GM18517 (cell line): ENCODE results near the gene SPTBN1.

Experiments used
- ATAC-seq: cut with Tn5 transposase; IDR thresholded peaks from one replicate; pipeline ENCODE4 v1.9.1; 2021; ENCODE audit warnings: mild to moderate bottlenecking, moderate library complexity; ENCODE audit not compliant: unreplicated experiment

SPTBN1 gene

GRCh38 chr2:54549917-54550518 is 93.9 kb downstream of the SPTBN1 start:
- ATAC-seq: no peak

DNA sequence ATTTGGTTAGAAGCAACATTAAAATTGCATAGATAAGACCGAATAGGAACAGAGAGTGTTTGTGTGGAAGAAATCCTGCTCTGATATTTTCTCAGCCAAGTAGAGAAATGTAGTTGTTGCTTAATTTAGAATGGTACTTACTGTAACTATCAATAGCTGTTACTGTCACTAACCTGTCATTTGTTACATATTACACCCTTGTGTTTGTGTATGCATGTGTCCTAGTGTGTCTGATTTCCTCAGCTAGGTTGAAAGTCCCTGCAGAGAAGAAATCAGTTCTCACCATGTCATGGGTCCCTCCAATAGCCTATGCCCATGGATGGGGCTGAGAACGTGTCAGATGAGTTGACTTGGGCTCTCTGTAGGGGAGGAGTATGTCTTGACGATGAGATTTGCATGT is 94.4 kb downstream of the SPTBN1 start:
- ATAC-seq: no peak

DNA sequence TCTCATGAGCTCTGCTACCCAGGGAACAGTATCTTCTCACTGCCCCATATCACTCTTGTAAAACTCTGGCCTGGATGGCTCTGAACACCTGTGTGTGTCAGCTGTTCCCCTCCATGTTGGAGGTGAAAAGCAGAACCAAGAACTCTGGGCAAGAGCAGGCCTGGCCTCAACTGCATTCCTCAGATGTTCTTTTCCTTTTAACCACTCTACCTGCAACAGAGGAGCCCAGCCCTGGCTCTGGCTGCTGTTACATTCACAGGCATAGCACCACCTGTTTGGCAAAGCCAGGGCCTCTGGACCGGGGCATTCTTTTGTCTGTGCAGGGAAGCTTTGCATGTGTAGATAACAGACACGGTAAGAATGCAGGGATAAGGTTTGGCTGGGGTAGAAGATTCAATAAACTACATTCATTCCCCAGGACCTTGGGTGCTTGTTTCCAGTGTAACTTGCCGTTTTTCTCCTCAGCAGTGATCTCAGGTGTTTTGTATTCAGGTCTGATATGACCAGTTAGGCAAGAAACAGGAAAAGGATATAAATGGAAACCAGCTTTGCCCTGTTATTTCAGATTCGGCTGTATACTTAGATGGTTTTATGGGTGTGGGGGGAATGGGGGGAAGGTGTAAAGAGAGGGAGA is 95.1 kb downstream of the SPTBN1 start:
- peak; percentile 64 for ATAC-seq

GRCh38 chr2:54553075-54553474 is 96.9 kb downstream of the SPTBN1 start:
- no peak for ATAC-seq

DNA sequence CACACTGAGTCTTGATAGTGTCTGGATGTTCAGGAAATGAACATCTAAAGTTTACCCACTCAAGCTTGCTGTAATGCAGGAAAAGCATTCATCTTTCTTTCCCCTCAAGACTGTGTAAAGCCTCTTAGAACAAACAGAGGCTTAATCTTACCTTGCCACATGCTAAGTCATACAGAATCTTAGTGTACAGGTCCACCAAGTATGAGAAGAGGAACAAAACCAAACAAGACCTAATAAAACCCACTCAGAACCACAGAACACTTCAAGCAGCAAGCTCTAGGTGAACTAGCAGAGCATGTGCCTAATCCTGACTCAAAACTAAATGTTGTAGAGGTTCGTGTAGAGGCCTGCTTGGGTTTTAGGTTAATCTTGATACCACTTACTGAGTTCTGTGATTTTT is 97.6 kb downstream of the SPTBN1 start:
- no peak for ATAC-seq

DNA sequence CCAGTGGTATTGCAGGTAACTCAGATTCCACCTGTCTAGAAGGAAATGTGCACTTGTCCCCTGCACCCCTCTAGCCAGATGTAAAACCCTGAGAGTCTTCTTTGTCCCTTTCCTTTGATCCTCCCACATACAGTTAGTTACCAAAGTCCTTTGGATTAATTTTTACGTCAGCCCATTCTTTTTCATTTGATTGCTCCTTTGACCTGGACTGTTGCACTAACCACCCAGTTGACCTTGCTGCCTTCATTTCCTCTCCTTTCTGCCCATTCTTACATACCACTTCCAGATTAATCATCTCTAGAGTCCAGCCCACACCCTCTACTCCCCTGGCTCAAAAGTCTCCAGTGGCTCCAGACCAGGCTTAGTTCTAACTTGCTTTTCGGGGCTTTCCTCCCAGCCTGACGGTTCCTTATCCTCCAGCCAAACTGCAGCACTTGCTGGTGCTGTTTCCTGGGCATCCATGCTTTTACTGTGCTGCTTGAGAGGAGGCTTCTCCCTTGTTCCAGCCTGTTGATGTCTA is 99.3 kb downstream of the SPTBN1 start:
- no peak for ATAC-seq

DNA sequence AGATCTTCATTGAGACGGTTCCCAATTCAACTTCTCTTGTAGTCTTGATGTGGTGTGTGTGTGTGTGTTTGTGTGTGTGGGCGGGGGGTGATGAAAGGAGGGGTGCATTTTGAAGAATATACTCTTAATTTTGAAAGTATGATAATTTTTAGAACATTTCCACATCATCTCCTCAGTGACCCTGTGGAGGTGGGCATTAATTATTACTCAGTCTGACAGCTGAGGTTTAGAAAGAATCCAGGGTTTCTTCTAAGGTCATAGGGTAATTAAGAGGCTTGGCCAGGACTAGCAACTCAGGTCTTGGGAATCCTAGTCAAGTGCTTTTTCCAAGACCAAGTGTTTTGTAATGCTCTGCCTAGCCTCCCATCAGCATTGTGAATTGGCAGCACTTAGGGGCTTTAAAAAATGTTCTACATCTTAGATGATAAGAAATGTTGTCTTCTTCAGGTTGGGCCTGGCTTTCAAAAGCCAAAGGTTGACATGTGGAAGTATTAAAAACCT is 100.5 kb downstream of the SPTBN1 start:
- ATAC-seq: no peak

GRCh38 chr2:54557211-54557600 is 101.1 kb downstream of the SPTBN1 start:
- no peak for ATAC-seq

- ATAC-seq: peak; percentile 40
Observed at GRCh38 chr2:54557601-54558187, 101.6 kb downstream of the SPTBN1 start.

DNA sequence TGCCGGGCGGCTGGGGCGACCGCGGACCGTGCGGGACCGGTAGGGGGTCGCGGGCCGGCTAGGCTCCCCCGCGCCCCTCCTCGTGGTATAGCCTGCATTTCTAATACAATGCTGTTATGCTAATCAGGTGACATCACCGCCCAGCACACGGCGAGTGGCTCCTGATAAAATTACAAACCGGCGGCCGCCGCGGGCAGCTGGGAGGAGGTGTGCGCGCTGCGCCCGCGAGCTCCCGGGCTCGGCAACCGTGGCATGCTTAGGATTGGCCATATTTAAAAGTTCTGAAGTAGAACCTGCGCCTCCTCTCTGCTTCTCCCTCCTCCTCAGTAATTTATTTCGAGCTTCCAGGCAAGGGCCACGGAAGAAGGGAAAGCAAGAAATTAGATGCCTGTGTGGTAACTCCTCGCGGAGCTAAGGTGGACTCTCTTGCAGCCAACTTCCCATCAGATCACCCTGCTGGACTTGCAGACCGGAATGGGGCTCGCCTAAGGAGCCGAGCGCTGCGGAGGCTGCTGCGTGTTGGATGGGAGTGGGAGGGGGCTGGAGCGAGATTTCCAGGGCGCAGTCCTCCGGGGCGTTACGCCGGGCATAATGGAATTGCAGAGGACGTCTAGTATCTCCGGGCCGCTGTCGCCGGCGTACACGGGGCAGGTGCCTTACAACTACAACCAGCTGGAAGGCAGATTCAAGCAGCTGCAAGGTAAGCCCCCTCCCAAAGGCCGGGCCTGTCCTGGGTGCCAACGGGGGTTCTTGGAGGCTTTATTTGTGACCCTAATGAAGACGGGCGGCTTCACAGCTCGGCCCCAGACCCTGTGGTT is 102.3 kb downstream of the SPTBN1 start:
- peak; percentile 45 for ATAC-seq

DNA sequence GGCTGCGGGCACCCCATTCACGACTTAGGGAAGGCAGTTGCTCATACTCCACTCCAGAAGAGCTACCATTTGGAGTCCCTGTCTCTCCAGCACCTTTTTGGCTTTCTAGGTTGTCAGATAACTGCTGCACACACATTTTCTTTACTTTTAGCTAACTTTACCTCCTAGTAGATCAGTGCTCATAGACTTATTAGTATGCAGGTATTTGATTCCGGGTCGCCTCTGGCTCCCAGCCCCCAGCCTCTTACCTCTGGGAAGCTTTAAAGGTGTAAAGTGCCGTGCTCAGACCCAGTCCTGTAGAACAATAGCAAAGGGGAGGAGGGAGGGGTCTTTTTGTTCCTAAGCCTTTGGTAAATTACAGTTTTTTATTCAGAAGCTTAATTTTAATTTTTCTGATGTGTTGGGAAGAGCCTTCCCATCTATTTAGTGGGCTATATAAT is 102.9 kb downstream of the SPTBN1 start:
- ATAC-seq: no peak

DNA sequence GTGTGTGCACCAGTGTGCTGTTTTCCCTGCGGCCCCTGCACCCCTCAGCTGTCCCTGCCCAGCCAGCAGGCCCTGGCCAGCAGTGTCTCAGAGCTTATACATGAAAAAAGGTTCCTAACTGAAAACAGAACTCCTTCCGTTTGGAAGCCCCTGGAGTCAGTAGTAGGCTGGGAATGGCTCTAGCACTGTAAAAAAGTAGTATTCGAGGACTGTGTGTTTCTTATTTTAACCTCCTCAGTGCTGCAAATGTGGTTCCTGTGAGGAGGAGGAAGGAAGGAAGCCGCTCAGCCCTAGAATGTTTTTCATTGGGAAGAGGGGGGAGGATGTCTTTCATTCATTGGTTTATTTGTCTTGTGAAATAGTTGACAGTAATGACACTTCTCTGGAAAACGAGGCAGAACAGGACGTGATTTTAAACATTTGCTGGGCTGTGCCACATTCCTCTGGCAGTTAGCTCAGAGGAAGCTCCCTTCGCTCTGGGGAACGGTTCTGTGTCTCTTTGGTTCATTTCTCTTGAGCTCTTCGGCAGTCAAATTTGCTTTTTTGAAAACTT is 103.5 kb downstream of the SPTBN1 start:
- ATAC-seq: no peak

DNA sequence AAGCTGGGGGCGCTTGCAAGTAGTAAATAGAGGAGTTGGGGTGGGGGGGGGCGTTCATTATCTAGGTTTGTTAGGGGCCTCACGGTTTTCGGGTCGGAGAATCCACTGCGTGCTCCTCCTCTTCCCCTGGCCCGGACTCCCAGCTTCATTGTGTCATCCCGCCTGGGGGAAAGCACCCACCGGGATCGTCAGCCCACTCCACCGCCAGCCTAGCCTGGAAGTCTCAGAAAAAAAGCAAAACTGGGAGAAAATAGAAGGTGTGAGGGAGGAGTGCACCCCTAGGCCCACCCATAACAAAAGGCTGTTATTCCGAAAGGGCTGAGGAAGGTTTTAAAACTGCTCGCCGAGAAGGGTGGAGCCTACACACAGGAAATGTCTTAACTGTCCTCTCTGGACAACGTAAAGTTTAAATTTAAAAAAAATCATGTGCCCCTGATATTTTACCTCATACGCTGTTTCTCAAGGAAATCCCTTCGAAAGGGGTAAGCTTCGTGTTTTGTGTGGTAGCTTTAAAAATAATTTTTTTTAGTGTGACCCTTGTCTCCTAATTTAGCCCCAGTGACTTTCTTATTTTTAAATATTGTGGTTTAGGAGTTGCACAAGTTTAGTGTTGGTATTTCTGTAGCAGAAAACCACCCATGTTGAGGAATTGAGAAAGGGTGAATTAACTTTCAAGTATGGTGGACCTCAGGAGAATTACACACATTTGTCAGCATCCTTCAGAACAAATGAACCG is 104.2 kb downstream of the SPTBN1 start:
- peak; percentile 60 for ATAC-seq

- ATAC-seq: no peak
Observed at GRCh38 chr2:54561010-54561409, 104.9 kb downstream of the SPTBN1 start.

GRCh38 chr2:54564439-54564838 is 108.3 kb downstream of the SPTBN1 start:
- no peak for ATAC-seq

- ATAC-seq: no peak
Observed at GRCh38 chr2:54565551-54565950, 109.4 kb downstream of the SPTBN1 start.

DNA sequence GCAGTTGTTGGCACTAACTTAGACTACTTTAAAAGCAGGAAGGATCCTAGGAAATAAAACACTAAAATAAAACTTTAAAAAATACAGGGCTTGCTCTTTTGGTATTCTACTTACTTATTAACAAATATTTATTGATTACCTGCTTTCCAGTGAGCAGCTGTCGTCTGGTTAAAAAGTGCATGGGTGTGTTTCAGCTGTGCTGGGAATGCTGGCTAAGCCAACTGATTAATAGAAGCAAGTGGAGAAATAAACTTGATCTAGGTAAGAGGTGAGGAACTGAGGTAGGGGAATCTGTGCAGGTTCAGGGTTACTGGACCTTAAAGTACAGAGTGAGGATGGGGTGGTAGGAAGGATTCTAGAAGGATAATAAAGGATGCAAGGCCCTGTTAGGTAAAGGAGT is 110.8 kb downstream of the SPTBN1 start:
- no peak for ATAC-seq

- ATAC-seq: peak; percentile 28
Observed at GRCh38 chr2:54568876-54569321, 112.8 kb downstream of the SPTBN1 start.

DNA sequence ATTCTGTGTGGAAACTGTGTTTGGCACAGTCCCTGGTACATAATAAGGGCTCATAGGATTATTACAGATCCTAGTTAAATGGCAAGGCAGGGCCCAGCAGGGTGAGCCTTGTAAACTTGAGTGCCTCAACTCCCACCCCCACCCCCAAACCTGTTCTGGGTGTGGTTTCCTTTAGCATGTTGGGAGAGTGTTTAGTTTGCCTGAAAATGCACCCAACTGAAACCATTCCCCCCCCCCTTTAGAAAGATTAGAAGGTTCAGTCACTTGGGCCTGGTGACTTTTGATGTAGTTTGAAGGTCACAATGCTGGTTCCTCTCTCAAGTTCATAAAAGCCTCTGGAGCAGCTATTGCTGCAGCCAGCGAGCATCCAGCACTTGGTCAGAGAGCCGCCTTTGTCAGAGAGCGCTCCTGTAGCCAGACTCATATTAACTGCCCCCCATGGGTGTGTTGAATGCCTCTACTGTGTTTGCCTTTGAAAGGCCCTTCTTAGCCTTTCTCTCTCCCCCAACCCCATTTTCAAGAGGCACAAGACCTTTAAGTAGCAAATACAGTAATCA is 113.7 kb downstream of the SPTBN1 start:
- peak; percentile 13 for ATAC-seq

- ATAC-seq: no peak
Observed at GRCh38 chr2:54570321-54570855, 114.3 kb downstream of the SPTBN1 start.
